HepG2 (cell line): Measurements from ENCODE around the gene BRMS1. TPM values are rescaled to one million over a fixed set of nuclear protein-coding genes. Genes with fewer than 3 reads are reported as not detected.

Experiments
- ATF7 ChIP-seq, 2 experiments: fragments of 450-650 bp in 1 of 2; sonication (generic) in 1 of 2; formaldehyde crosslinking in 1 of 2; IDR thresholded peaks; 2 replicates each; pipeline versions ENCODE4 v1.4.0 to v1.6.1; 2016 to 2020; ENCODE audit warnings: antibody characterized with exemption in 1 of 2, mild to moderate bottlenecking in 1 of 2, missing genetic modification reagents in 1 of 2
- EEA1 ChIP-seq: sonication (generic); formaldehyde crosslinking; IDR thresholded peaks from 2 replicates; pipeline ENCODE4 v1.5.1; 2020; ENCODE audit warnings: mild to moderate bottlenecking, missing genetic modification reagents, borderline replicate concordance
- FOSL1 ChIP-seq: sonication (generic); formaldehyde crosslinking; IDR thresholded peaks from 2 replicates; pipeline ENCODE4 v1.9.0; 2021; ENCODE audit warnings: missing genetic modification reagents, borderline replicate concordance
- FOXP1 ChIP-seq, 2 experiments: fragments of 450-650 bp in 1 of 2; IDR thresholded peaks; 2 replicates each; pipeline ENCODE4 v1.6.1; 2017 to 2018; ENCODE audit warnings: antibody characterized with exemption in 1 of 2
- HNRNPL ChIP-seq: fragments of 200-400 bp; formaldehyde crosslinking; IDR thresholded peaks from 2 replicates; pipeline ENCODE4 v1.6.1; 2017; ENCODE audit warnings: mild to moderate bottlenecking, low read depth, low read length
- KDM4B ChIP-seq: sonication (generic); formaldehyde crosslinking; IDR thresholded peaks from 2 replicates; pipeline ENCODE4 v1.4.0; 2020; ENCODE audit warnings: missing genetic modification reagents
- MAFG ChIP-seq: sonication (generic); formaldehyde crosslinking; IDR thresholded peaks from 2 replicates; pipeline ENCODE4 v1.5.1; 2020; ENCODE audit warnings: mild to moderate bottlenecking, missing genetic modification reagents
- NFYB ChIP-seq: sonication (generic); formaldehyde crosslinking; IDR thresholded peaks from 2 replicates; pipeline ENCODE4 v1.4.0; 2020; ENCODE audit warnings: missing genetic modification reagents
- SAP130 ChIP-seq: IDR thresholded peaks from 2 replicates; pipeline ENCODE4 v1.6.1; 2016; ENCODE audit warnings: low read depth
- SIN3A ChIP-seq: IDR thresholded peaks from 2 replicates; pipeline ENCODE4 v1.6.1; 2011; ENCODE audit warnings: low read depth, mild to moderate bottlenecking, control low read depth, low read length, borderline replicate concordance
- SNAI1 ChIP-seq: sonication (generic); formaldehyde crosslinking; IDR thresholded peaks from 2 replicates; pipeline ENCODE4 v1.5.0; 2020; ENCODE audit warnings: mild to moderate bottlenecking, missing genetic modification reagents, borderline replicate concordance
- THAP11 ChIP-seq: IDR thresholded peaks from 2 replicates; pipeline ENCODE4 v1.6.1; 2016; ENCODE audit warnings: missing biosample characterization, missing genetic modification reagents
- ZBTB38 ChIP-seq: sonication (generic); formaldehyde crosslinking; IDR thresholded peaks from 2 replicates; pipeline ENCODE4 v1.5.1; 2020; ENCODE audit warnings: mild to moderate bottlenecking, missing genetic modification reagents
- ZFP82 ChIP-seq: sonication (generic); formaldehyde crosslinking; IDR thresholded peaks from 2 replicates; pipeline ENCODE4 v1.5.1; 2020; ENCODE audit warnings: mild to moderate bottlenecking, missing genetic modification reagents, borderline replicate concordance
- ZFX ChIP-seq: sonication (generic); formaldehyde crosslinking; IDR thresholded peaks from 2 replicates; pipeline ENCODE4 v1.4.0; 2020; ENCODE audit warnings: mild to moderate bottlenecking, low read depth, missing genetic modification reagents, moderate library complexity
- ZNF432 ChIP-seq: sonication (generic); formaldehyde crosslinking; IDR thresholded peaks from 2 replicates; pipeline ENCODE4 v1.5.0; 2020; ENCODE audit warnings: missing genetic modification reagents, mild to moderate bottlenecking, borderline replicate concordance
- ZNF446 ChIP-seq: sonication (generic); formaldehyde crosslinking; IDR thresholded peaks from 2 replicates; pipeline ENCODE4 v1.5.0; 2020; ENCODE audit warnings: mild to moderate bottlenecking, missing genetic modification reagents
- ZNF496 ChIP-seq: sonication (generic); formaldehyde crosslinking; IDR thresholded peaks from 2 replicates; pipeline ENCODE4 v1.8.1; 2023; ENCODE audit warnings: mild to moderate bottlenecking, moderate library complexity, missing genetic modification reagents; ENCODE audit not compliant: insufficient replicate concordance
- ZNF564 ChIP-seq: sonication (generic); formaldehyde crosslinking; IDR thresholded peaks from 2 replicates; pipeline ENCODE4 v1.8.1; 2023; ENCODE audit warnings: mild to moderate bottlenecking, missing genetic modification reagents
- ZNF629 ChIP-seq: sonication (generic); formaldehyde crosslinking; conservative IDR thresholded peaks from 2 replicates; pipeline ENCODE4 v1.5.0; 2020; ENCODE audit warnings: missing genetic modification reagents
- polyA plus RNA-seq, 8 experiments: library from polyadenylated mRNA; depleted of rRNA in 3 of 8; stranded (reverse) in 7 of 8; unstranded in 1 of 8; fragments of >200 nt; fragmentation: Illumina TruSeq in 4 of 8; extraction: Trizol in 4 of 8; gene quantifications; 2 replicates each; pipeline versions ENCODE4 v1.2.1 to v1.2.3, GENCODE V29; 2011 to 2016; ENCODE audit warnings: low read depth in 4 of 8, missing spikeins in 1 of 8, mixed read lengths in 1 of 8; ENCODE audit not compliant: insufficient read depth in 1 of 8
- total RNA-seq, 5 experiments: library from RNA; depleted of rRNA; stranded (reverse); fragments of >200 nt; fragmentation: Illumina TruSeq; extraction: Trizol; gene quantifications; 2 replicates each; pipeline ENCODE4 v1.2.3, GENCODE V29; 2016; ENCODE audit warnings: low read depth in 1 of 5
- TF ChIP-seq, protein P1 (sequence below): sonication (generic); formaldehyde crosslinking; IDR thresholded peaks from 2 replicates; pipeline ENCODE4 v1.5.0; 2020; ENCODE audit warnings: missing genetic modification reagents, mild to moderate bottlenecking, borderline replicate concordance
- TF ChIP-seq, protein P2 (sequence below): sonication (generic); formaldehyde crosslinking; IDR thresholded peaks from 2 replicates; pipeline ENCODE4 v1.5.1; 2020; ENCODE audit warnings: mild to moderate bottlenecking, moderate library complexity, missing genetic modification reagents
- TF ChIP-seq, protein P3 (sequence below): sonication (generic); formaldehyde crosslinking; IDR thresholded peaks from 2 replicates; pipeline ENCODE4 v1.4.0; 2020; ENCODE audit warnings: missing genetic modification reagents
- TF ChIP-seq, protein P4 (sequence below), 2 experiments: fragments of 450-650 bp in 1 of 2; sonication (generic) in 1 of 2; formaldehyde crosslinking; IDR thresholded peaks; 2 replicates each; pipeline versions ENCODE4 v1.5.0 to v1.8.0; 2020 to 2022; ENCODE audit warnings: mild to moderate bottlenecking in 1 of 2, missing genetic modification reagents in 1 of 2

Gene BRMS1
- total and polyA plus RNA-seq, 2 of the 13 experiments (the other 11 are each of a cell fraction or from before 2014, with no cell fraction given): 15.8 to 55.7 TPM

DNA sequence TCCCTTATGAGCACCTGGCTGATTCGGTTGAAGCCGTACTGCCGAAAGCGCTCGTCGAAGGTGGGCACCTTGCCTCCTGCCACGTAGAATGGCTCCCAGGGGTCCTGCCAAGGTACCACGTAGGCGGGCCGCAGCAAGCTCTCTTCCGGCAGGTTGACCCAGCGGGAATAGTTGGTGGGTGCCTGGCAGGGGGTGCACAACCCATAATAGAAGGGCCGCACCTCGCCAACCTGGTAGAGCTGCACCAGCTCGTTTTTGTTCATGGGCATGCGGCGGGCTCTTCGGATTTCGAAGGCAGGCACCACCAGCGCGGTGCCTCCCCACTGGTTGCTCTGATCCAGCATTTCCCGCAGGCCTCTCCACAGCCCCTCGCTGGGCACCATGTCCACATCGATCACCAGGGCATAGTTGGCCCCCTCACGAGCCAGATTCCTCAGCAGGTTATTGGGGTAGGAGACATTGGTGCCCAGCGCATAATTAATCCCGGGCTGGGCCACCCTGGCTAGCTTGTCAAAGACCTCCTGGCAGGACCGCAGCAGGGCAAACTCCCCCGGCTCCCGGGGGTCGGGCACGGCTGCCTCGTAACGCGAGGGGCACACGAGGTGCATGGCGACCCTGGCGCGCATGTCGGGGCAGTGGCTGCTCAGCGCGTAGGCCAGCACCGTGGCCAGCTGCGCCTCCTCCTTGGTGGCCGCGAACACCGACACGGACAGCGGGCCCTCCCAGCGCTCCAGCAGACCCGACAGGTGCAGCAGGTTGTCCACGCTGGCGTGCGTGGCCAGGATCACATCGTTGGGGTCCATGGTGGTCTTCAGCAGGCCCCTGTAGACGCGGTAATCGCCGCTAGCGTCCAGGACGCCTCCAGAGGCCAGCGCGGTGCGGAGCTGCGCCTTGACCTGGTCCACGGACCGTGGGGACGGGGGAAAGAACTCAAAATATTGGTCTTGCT is 1.8 kb upstream of the BRMS1 start (continued):
- TF ChIP-seq, protein P1, sequence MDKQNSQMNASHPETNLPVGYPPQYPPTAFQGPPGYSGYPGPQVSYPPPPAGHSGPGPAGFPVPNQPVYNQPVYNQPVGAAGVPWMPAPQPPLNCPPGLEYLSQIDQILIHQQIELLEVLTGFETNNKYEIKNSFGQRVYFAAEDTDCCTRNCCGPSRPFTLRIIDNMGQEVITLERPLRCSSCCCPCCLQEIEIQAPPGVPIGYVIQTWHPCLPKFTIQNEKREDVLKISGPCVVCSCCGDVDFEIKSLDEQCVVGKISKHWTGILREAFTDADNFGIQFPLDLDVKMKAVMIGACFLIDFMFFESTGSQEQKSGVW (CRISPR knock-in tag): 0 out of 2 replicates have a peak, but pooled peaks have one; percentile 51
- TF ChIP-seq NFYB (no peak), ZFP82 (CRISPR knock-in tag) (no peak; the same call in 1 of the 2 replicates), SIN3A (no peak), ZNF496 (CRISPR knock-in tag) (no peak), THAP11 (no peak), ZNF446 (CRISPR knock-in tag) (no peak; the same call in 1 of the 2 replicates), ATF7 (IDR thresholded peaks at IDR 0.05) (no peak), ATF7 (CRISPR knock-in tag; IDR thresholded peaks at IDR 0.05) (no peak), SNAI1 (0 out of 2 replicates have a peak, but pooled peaks have one; percentile 49), KDM4B (CRISPR knock-in tag) (no peak), EEA1 (CRISPR knock-in tag) (0 out of 2 replicates have a peak, but pooled peaks have one; percentile 38), ZBTB38 (CRISPR knock-in tag) (peak; percentile 90), FOSL1 (no peak), MAFG (peak; percentile 28; the same call in 1 of the 2 replicates), HNRNPL (peak; percentile 60; the same call in 1 of the 2 replicates), ZFX (0 out of 2 replicates have a peak, but pooled peaks have one; percentile 37), ZNF564 (CRISPR knock-in tag) (peak; percentile 77; the same call in 1 of the 2 replicates), ZNF629 (CRISPR knock-in tag) (no peak), ZNF432 (CRISPR knock-in tag) (0 out of 2 replicates have a peak, but pooled peaks have one; percentile 46), FOXP1 (IDR thresholded peaks at IDR 0.05) (no peak), FOXP1 (CRISPR knock-in tag; IDR thresholded peaks at IDR 0.05) (no peak), SAP130 (peak; percentile 46)
- TF ChIP-seq, protein P2, sequence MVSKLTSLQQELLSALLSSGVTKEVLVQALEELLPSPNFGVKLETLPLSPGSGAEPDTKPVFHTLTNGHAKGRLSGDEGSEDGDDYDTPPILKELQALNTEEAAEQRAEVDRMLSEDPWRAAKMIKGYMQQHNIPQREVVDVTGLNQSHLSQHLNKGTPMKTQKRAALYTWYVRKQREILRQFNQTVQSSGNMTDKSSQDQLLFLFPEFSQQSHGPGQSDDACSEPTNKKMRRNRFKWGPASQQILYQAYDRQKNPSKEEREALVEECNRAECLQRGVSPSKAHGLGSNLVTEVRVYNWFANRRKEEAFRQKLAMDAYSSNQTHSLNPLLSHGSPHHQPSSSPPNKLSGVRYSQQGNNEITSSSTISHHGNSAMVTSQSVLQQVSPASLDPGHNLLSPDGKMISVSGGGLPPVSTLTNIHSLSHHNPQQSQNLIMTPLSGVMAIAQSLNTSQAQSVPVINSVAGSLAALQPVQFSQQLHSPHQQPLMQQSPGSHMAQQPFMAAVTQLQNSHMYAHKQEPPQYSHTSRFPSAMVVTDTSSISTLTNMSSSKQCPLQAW (CRISPR knock-in tag): peak; percentile 69
- TF ChIP-seq, protein P3, sequence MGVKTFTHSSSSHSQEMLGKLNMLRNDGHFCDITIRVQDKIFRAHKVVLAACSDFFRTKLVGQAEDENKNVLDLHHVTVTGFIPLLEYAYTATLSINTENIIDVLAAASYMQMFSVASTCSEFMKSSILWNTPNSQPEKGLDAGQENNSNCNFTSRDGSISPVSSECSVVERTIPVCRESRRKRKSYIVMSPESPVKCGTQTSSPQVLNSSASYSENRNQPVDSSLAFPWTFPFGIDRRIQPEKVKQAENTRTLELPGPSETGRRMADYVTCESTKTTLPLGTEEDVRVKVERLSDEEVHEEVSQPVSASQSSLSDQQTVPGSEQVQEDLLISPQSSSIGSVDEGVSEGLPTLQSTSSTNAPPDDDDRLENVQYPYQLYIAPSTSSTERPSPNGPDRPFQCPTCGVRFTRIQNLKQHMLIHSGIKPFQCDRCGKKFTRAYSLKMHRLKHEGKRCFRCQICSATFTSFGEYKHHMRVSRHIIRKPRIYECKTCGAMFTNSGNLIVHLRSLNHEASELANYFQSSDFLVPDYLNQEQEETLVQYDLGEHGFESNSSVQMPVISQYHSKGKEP (CRISPR knock-in tag): no peak
- TF ChIP-seq, protein P4, sequence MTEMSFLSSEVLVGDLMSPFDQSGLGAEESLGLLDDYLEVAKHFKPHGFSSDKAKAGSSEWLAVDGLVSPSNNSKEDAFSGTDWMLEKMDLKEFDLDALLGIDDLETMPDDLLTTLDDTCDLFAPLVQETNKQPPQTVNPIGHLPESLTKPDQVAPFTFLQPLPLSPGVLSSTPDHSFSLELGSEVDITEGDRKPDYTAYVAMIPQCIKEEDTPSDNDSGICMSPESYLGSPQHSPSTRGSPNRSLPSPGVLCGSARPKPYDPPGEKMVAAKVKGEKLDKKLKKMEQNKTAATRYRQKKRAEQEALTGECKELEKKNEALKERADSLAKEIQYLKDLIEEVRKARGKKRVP (CRISPR knock-in tag; IDR thresholded peaks at IDR 0.05): no peak
